Measurements from ENCODE around the gene ATXN3L. TPM values are rescaled to one million over a fixed set of nuclear protein-coding genes. Genes with fewer than 3 reads are reported as not detected.

Gene ATXN3L
- total RNA-seq (2022; extraction: Qiagen RNA extraction; ENCODE audit: low read depth) = not detected in 5 replicates

GRCh38 chrX:13319953-13320352 is at the start of gene ATXN3L:
Gene ATXN3L (minus strand): TSS chrX:13320053. CDS start chrX:13319934, 119 bp downstream.

Other genes starting within 250 kb of the ATXN3L start
- not detected in 5 replicates for gene EGFL6, start 249.5 kb upstream of the ATXN3L start, total RNA-seq (2022; extraction: Qiagen RNA extraction; ENCODE audit: low read depth)

Data from A549 treated with ZK216348 at 1 μM for 4 hours (cell line).